ENCODE results near the gene LAGE3.
"Not testable (repeated sequence)": the region's sequence is repeated elsewhere in the genome, so short reads cannot be mapped to it uniquely, and the experiment has no call there.

LAGE3 gene

DNA sequence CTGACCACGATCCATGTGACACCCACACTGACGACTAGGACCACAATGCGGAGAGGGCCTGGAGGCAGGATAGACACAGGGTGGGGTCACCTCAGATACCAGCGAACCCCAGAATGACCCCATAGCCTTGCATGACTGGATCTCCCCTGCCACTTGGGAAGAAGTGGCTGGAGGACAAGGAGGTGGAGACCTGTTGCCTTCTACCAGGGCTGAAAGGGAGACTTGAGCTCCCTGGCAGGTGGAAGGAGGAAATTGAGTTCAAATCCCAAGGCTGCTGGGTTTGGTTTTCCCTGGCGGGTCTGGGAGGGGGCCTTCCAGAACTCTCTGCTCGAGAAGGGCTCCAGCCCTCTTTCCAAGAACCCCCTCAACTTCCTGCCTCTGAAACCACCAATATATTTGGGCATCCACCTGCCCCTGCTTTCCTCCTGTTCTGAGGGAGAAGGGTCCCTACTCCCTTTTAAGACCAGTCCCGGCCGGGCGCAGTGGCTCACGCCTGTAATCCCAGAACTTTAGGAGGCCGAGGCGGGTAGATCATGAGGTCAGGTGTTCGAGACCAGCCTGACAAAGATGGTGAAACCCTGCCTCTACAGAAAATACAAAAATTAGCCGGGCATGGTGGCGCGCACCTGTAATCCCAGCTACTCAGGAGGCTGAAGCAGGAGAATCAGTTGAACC lies 33.9 kb upstream of the LAGE3 start:
- Histone ChIP-seq H3K4me3 (ENCODE audit: low read length) (no peak overlapping the region), H3K9ac (ENCODE audit: low read length) (no peak overlapping the region), H3K9me3 (ENCODE audit: control insufficient read depth, low read length) (peaks cover 7% of the 10 kb centered on the region), H3K4me1 (ENCODE audit: control insufficient read depth, insufficient read depth, low read length) (peaks cover 13% of the 10 kb centered on the region), H3K27me3 (replicated peaks; ENCODE audit: control insufficient read depth, insufficient read depth, low read length) (peaks cover 3% of the 10 kb centered on the region), H3K36me3 (ENCODE audit: control insufficient read depth, insufficient read depth, low read length, severe bottlenecking) (peaks cover 11% of the 10 kb centered on the region)
- DNase-seq (ENCODE audit: low read depth), result no peak

GRCh38 chrX:154511761-154512160 lies 32.7 kb upstream of the LAGE3 start:
- Histone ChIP-seq H3K36me3 (ENCODE audit: control insufficient read depth, insufficient read depth, low read length, severe bottlenecking) (peaks cover 11% of the 10 kb centered on the region), H3K9me3 (ENCODE audit: control insufficient read depth, low read length) (peaks cover 7% of the 10 kb centered on the region), H3K9ac (ENCODE audit: low read length) (no peak overlapping the region), H3K4me3 (ENCODE audit: low read length) (no peak overlapping the region), H3K4me1 (ENCODE audit: control insufficient read depth, insufficient read depth, low read length) (peaks cover under 1% of the 10 kb centered on the region), H3K27me3 (replicated peaks; ENCODE audit: control insufficient read depth, insufficient read depth, low read length) (no peaks in the 10 kb centered on the region)
- DNase-seq (ENCODE audit: low read depth), result no peak

- Histone ChIP-seq H3K27me3 (replicated peaks; ENCODE audit: control insufficient read depth, insufficient read depth, low read length) (no peaks in the 10 kb centered on the region), H3K4me3 (ENCODE audit: low read length) (no peak overlapping the region), H3K4me1 (ENCODE audit: control insufficient read depth, insufficient read depth, low read length) (peaks cover 16% of the 10 kb centered on the region), H3K9me3 (ENCODE audit: control insufficient read depth, low read length) (peaks cover 7% of the 10 kb centered on the region), H3K9ac (ENCODE audit: low read length) (no peak overlapping the region), H3K36me3 (ENCODE audit: control insufficient read depth, insufficient read depth, low read length, severe bottlenecking) (peaks cover 11% of the 10 kb centered on the region)
- no peak for DNase-seq (ENCODE audit: low read depth)
Measured at GRCh38 chrX:154509455-154509854, 30.4 kb upstream of the LAGE3 start.

DNA sequence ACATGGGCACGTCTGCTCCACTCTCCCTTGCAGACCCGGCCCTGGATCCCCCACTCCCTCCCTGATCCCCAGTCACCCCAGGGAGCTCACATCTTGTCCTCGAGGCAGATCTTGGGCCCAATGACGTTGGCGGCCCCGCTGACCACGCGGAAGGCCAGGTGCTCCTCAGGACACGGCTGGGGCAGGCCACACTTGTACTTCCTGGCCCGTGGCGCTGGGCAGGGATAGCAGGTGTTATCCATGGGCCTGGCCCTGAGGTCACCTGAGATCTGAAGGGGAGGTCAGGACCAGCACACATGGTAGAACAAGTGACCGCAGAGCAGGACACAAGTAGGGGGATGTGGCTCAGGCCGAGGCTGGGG lies 29.3 kb upstream of the LAGE3 start:
- Histone ChIP-seq H3K9me3 (ENCODE audit: control insufficient read depth, low read length) (peaks cover 7% of the 10 kb centered on the region), H3K27me3 (replicated peaks; ENCODE audit: control insufficient read depth, insufficient read depth, low read length) (no peaks in the 10 kb centered on the region), H3K4me3 (ENCODE audit: low read length) (no peak overlapping the region), H3K9ac (ENCODE audit: low read length) (no peak overlapping the region), H3K4me1 (ENCODE audit: control insufficient read depth, insufficient read depth, low read length) (peaks cover 16% of the 10 kb centered on the region), H3K36me3 (ENCODE audit: control insufficient read depth, insufficient read depth, low read length, severe bottlenecking) (peaks cover 11% of the 10 kb centered on the region)
- DNase-seq (ENCODE audit: low read depth), result no peak

DNA sequence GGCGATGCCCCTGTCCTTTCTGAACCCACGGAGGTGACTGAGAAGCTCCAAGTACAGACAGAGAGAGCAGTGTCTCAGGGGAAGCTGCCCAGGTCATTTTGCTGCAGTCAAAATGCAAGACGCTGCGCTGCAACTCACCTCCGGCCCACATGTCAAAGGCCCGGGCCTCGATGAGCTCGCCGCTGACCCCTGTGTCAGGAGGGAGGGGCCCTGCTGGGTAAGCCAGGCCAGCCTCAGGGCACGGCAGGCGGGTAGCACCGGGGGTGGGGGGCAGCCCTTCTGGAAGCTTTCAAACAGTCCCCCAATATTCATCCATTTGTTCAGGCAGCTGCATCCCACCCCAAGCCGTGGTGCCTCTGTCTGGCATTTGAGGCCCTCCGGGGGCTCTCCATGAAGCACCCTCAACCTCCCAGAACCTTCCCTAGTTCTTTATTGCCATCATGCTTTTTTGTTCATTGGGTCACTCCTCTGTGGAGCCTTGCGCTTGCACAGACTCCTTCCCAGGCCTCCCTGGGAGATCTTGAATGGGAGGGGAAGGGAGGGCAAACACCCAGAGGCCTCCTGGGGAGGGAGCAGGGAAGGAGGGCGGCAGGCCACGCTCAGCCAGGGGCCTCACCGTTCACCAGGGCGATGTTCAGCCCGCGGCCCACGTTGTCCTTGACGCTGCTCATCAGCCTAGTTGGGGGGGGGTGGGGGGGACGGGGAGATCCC lies 28.7 kb upstream of the LAGE3 start:
- H3K27me3 ChIP-seq (replicated peaks; ENCODE audit: control insufficient read depth, insufficient read depth, low read length), result no peaks in the 10 kb centered on the region
- peaks cover 7% of the 10 kb centered on the region for H3K9me3 ChIP-seq (ENCODE audit: control insufficient read depth, low read length)
- H3K4me1 ChIP-seq (ENCODE audit: control insufficient read depth, insufficient read depth, low read length), result peaks cover 16% of the 10 kb centered on the region
- no peak for DNase-seq (ENCODE audit: low read depth)
- no peak overlapping the region for H3K9ac ChIP-seq (ENCODE audit: low read length)
- no peak overlapping the region for H3K4me3 ChIP-seq (ENCODE audit: low read length)
- peaks cover 11% of the 10 kb centered on the region for H3K36me3 ChIP-seq (ENCODE audit: control insufficient read depth, insufficient read depth, low read length, severe bottlenecking)

GRCh38 chrX:154506483-154507332 lies 27.6 kb upstream of the LAGE3 start:
- Histone ChIP-seq H3K36me3 (ENCODE audit: control insufficient read depth, insufficient read depth, low read length, severe bottlenecking) (peaks cover 11% of the 10 kb centered on the region), H3K9me3 (ENCODE audit: control insufficient read depth, low read length) (peaks cover 7% of the 10 kb centered on the region), H3K27me3 (replicated peaks; ENCODE audit: control insufficient read depth, insufficient read depth, low read length) (no peaks in the 10 kb centered on the region), H3K9ac (ENCODE audit: low read length) (peak overlapping the region; percentile 62), H3K4me3 (ENCODE audit: low read length) (no peak overlapping the region), H3K4me1 (ENCODE audit: control insufficient read depth, insufficient read depth, low read length) (peaks cover 16% of the 10 kb centered on the region)
- DNase-seq (ENCODE audit: low read depth), result no peak

DNA sequence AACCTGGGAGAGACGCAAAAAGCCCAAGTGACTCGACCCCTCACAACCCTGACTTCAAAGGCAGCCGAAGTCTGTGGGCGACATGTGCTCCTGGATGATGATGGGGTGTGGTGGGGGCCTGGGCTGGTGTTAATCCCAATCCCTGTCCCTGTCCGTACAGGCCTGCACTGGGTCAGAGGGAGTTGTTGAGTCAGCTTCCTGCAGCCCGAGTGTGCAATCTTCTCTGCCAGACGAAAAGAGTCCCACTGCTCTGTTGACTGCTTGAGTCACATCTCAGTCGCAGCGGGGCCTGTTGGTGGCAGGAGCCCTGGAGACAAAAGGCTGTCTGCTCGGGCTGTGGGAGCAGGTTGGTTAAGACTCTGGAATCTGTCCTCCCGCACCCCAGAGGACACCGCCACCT lies 26.7 kb upstream of the LAGE3 start:
- no peak overlapping the region for H3K4me3 ChIP-seq (ENCODE audit: low read length)
- peaks cover 7% of the 10 kb centered on the region for H3K9me3 ChIP-seq (ENCODE audit: control insufficient read depth, low read length)
- no peaks in the 10 kb centered on the region for H3K27me3 ChIP-seq (replicated peaks; ENCODE audit: control insufficient read depth, insufficient read depth, low read length)
- peaks cover 16% of the 10 kb centered on the region for H3K4me1 ChIP-seq (ENCODE audit: control insufficient read depth, insufficient read depth, low read length)
- peak; percentile 39 for DNase-seq (ENCODE audit: low read depth)
- peak overlapping the region; percentile 62 for H3K9ac ChIP-seq (ENCODE audit: low read length)
- peaks cover 11% of the 10 kb centered on the region for H3K36me3 ChIP-seq (ENCODE audit: control insufficient read depth, insufficient read depth, low read length, severe bottlenecking)

DNA sequence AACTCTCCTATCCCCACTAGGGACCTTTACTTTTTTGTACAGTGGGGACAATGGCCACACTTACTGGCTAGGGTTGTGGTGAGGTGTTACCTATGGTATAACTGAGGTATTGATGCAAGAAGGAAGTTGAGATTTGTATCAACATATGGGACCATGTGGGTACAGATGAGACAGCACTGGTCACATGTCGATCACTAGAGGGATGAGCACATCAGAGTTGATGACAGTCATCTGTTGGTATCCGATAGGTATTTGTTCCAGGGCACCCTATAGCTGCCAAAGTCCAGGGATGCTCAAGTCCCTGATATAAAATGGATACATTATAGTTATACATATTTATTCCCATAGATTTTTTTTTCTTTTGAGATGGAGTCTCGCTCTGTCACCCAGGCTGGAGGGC lies 23.9 kb upstream of the LAGE3 start:
- no peaks in the 10 kb centered on the region for H3K27me3 ChIP-seq (replicated peaks; ENCODE audit: control insufficient read depth, insufficient read depth, low read length)
- H3K9me3 ChIP-seq (ENCODE audit: control insufficient read depth, low read length), result no peaks in the 10 kb centered on the region
- H3K4me1 ChIP-seq (ENCODE audit: control insufficient read depth, insufficient read depth, low read length), result peaks cover 16% of the 10 kb centered on the region
- H3K4me3 ChIP-seq (ENCODE audit: low read length), result no peak overlapping the region
- no peak for DNase-seq (ENCODE audit: low read depth)
- no peak overlapping the region for H3K9ac ChIP-seq (ENCODE audit: low read length)
- H3K36me3 ChIP-seq (ENCODE audit: control insufficient read depth, insufficient read depth, low read length, severe bottlenecking), result no peaks in the 10 kb centered on the region

DNA sequence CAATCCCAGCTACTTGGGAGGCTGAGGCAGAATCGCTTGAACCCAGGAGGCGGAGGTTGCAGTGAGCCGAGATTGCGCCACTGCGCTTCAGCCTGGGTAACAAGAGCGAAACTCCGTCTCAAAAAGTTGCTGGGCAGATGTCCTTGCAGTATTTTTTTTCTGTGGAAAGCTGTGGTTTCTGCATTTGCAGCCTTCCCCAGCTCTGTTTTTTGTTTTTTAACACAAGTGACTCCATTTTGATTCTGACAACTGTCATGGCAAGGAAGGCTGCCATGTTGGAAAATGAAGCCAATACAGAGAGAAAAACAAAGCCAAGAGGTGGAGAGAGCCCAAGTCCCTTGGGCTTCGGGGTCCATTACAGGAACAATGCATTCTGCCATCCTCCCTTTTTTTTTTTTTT lies 23.0 kb upstream of the LAGE3 start:
- Histone ChIP-seq H3K9ac (ENCODE audit: low read length) (no peak overlapping the region), H3K9me3 (ENCODE audit: control insufficient read depth, low read length) (no peaks in the 10 kb centered on the region)

GRCh38 chrX:154501423-154501822 lies 22.3 kb upstream of the LAGE3 start:
- H3K36me3 ChIP-seq (ENCODE audit: control insufficient read depth, insufficient read depth, low read length, severe bottlenecking); DNase-seq (ENCODE audit: low read depth); H3K9ac ChIP-seq (ENCODE audit: low read length); H3K9me3 ChIP-seq (ENCODE audit: control insufficient read depth, low read length); H3K4me3 ChIP-seq (ENCODE audit: low read length); H3K27me3 ChIP-seq (replicated peaks; ENCODE audit: control insufficient read depth, insufficient read depth, low read length): not testable (repeated sequence)
- peaks cover 15% of the 10 kb centered on the region for H3K4me1 ChIP-seq (ENCODE audit: control insufficient read depth, insufficient read depth, low read length)

More for the DNA sequence above, 23.0 kb upstream of the LAGE3 start:
- DNase-seq (ENCODE audit: low read depth), result no peak
- H3K4me3 ChIP-seq (ENCODE audit: low read length), result no peak overlapping the region
- no peaks in the 10 kb centered on the region for H3K27me3 ChIP-seq (replicated peaks; ENCODE audit: control insufficient read depth, insufficient read depth, low read length)
- no peaks in the 10 kb centered on the region for H3K36me3 ChIP-seq (ENCODE audit: control insufficient read depth, insufficient read depth, low read length, severe bottlenecking)
- peaks cover 16% of the 10 kb centered on the region for H3K4me1 ChIP-seq (ENCODE audit: control insufficient read depth, insufficient read depth, low read length)

DNA sequence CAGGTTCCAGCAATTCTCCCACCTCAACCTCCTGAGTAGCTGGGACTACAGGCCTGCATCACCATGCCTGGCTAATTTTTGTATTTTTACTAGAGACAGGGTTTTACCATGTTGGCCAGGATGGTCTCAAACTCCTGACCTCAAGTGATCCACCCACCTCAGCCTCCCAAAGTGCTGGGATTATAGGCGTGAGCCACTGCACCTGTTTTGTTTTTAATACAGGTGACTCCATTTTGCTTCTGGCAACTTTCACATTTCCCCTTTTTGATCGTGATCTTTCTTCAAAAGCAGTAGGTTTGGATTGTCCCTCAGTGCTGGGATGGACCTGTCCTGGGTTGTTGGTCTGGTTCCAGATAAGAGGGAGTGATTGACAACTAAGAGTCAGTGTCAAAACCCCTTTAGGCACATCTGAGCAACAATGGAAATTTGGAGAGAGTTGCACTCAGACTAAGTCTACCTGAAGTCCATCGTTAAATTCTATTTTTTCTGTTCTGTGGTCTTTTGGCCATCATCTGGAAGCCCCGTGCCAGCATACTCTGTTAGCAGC lies 17.6 kb upstream of the LAGE3 start:
- H3K27me3 ChIP-seq (replicated peaks; ENCODE audit: control insufficient read depth, insufficient read depth, low read length); H3K9me3 ChIP-seq (ENCODE audit: control insufficient read depth, low read length); H3K4me1 ChIP-seq (ENCODE audit: control insufficient read depth, insufficient read depth, low read length); DNase-seq (ENCODE audit: low read depth); H3K36me3 ChIP-seq (ENCODE audit: control insufficient read depth, insufficient read depth, low read length, severe bottlenecking); H3K4me3 ChIP-seq (ENCODE audit: low read length); H3K9ac ChIP-seq (ENCODE audit: low read length): not testable (repeated sequence)

Data from adipocyte (in vitro differentiated cells).